GM12873 (cell line): Measurements from ENCODE around the gene GHR.

Experiments
- TF ChIP-seq, protein P1 (sequence below): IDR thresholded peaks from 2 replicates; pipeline ENCODE4 v1.5.1; 2012; ENCODE audit warnings: low read depth, mild to moderate bottlenecking, moderate library complexity, low read length, control low read depth; ENCODE audit not compliant: insufficient read depth; ENCODE audit errors: missing control alignments

The GHR gene

DNA sequence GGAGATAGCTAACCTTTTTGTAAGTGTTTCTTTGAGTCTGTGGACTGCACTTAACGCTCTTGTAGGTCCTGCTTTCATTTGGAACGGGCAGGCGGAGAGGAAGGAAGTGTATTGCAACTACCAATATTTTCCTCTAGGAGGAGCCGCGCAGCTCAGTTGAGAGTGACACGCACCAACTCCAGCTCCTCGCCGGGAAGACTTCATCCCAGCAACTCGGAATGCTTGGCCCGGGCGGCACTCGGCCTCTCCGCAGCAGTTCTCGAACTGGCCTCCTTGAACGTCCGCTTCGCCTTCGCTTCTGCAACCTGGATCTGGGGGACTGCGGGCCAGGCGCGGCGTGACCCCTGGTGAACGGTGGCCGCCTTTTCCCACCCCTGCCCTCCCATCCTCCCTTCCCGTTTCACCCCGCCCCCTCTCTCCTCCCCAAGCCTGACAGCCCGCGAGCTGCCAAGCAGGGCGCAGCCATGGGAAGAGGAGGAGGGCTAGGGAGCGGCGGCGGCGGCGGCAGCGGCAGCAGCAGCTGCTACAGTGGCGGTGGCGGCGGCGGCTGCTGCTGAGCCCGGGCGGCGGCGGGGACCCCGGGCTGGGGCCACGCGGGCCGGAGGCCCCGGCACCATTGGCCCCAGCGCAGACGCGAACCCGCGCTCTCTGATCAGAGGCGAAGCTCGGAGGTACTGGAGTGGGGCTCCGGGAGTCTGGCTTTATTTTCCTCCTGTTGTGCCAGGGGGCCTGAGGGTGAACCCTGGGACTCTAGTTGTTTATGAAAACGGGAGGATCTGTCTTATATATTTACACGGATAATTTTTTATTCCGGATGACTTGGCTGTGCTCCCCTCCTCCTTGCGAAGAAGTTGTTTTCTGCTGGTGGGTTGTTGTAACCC is at the start of gene GHR:
Gene GHR (plus strand): TSS at position 155 of the 881 bp plus-strand sequence. CDS start 142,436 bp downstream, outside the sequence.
- TF ChIP-seq, protein P1, sequence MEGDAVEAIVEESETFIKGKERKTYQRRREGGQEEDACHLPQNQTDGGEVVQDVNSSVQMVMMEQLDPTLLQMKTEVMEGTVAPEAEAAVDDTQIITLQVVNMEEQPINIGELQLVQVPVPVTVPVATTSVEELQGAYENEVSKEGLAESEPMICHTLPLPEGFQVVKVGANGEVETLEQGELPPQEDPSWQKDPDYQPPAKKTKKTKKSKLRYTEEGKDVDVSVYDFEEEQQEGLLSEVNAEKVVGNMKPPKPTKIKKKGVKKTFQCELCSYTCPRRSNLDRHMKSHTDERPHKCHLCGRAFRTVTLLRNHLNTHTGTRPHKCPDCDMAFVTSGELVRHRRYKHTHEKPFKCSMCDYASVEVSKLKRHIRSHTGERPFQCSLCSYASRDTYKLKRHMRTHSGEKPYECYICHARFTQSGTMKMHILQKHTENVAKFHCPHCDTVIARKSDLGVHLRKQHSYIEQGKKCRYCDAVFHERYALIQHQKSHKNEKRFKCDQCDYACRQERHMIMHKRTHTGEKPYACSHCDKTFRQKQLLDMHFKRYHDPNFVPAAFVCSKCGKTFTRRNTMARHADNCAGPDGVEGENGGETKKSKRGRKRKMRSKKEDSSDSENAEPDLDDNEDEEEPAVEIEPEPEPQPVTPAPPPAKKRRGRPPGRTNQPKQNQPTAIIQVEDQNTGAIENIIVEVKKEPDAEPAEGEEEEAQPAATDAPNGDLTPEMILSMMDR = peak; percentile 52

DNA sequence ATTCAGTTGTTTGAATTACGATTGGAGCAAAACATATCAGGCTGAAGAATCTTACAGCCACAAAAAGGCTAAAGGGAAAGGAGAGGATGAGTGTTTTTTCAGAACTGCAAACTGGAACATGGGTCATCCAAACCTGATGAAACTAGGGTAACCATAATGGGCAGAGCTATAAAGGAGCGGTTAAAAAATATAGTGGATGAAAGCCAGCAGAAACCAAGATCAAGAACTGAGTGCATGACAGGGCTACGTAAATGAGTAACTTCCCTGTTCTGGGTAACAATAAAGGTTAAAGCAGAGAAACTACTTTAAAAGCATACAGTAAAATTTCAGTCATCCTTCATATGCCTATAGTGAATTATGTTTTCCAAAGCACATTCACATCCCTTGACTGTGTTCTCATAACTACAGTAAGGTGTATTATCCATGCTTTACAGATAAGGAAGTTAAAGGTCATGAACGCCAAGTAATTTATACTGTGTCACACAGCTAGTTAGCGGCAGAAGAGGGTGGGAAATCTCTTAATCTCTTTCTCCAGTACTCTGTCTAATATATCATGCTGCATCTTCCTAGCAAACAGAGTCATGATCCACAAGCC is 48.5 kb upstream of the GHR start:
- TF ChIP-seq, protein P1 = no peak

DNA sequence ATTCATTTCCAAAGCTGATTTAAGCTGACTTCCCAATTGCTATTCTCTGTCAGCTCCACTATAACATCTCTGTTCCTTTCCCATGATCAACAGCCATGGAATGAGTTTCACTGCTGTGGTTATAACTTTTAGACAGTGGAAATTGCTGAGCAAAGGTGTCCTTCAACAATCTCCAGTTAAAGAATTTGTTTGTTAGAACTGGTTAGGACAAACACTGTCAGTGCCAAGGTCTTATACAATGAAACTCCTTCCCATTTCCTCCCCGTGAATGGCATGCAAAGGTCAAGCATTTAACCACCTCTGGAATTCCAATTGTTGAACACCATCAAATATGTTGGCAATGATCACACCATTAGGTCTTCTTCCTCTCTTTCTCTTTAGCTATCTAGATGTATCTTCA is 45.7 kb upstream of the GHR start:
- TF ChIP-seq, protein P1 = no peak

DNA sequence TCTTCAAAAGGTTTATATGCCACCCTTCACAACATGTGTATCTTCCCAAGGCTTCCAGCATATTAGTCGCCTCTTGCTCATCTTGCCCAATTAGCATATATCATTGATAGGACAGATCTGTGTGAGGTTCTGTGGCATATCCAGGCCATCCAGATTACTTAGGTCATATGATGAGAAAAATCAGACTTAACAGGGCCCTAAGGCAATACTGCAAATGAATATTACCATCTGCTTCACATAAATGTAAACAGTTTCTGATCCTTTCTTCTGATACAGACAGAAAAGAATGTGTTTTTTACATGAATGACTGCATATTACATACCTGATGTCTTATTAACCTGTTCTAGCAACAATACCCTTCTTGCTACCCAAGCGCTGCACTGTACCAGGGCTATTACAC is 41.3 kb upstream of the GHR start:
- TF ChIP-seq, protein P1 = no peak

DNA sequence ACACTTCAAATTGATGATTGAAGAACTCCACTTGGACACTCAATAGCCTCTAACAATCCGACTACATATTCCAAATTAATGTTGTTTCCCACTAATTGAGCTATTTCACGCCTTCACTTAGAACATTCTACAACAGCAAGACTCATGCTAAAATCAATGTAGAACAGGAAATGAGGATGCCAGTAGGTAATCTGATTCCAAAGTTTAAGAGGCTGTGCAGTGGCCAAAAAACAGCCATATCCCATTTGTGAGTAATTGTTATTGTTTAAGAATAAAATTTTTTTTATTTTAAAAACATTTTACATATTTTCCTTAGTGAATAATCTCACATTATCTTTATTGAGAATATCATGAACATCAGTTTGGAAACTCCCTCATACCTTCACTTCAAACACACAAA is 35.7 kb upstream of the GHR start:
- TF ChIP-seq, protein P1 = no peak

DNA sequence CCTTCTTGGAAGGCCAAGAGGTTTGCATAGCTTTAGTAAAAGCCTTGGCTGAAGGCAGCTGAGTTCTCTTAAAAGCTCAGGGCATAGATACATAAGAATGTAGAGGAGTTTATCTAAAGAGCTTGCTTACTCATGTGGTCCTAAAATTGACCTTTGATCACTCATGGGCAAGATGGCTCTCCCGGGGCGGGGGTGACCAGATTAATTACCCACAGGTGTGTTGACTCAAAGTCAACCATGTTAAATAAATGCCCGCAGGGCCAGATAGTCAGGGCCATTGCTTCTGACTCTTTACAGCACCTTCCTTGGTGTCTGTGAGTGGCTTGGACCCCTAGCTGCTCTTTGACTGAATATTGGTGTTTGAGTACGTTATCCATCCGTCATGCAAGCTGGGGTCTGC is 33.1 kb upstream of the GHR start:
- TF ChIP-seq, protein P1 = no peak

DNA sequence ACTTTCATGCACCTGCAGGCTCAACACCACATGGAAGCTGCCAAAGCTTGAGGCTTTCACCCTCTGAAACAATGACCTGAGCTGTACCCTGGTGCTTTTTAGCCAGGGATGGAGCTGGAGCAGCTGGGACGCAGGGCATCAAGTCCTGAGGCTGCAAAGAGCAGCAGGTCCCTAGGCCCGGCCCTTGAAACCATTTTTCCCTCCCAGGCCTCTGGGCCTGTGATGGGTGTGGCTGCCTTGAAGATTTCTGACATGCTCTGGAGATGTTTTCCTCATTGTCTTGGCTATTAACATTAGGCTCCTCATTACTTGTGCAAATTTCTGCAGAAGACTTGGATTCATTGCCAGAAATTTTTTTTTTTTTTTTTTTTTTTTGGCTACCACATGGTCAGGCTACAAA is 30.3 kb upstream of the GHR start:
- TF ChIP-seq, protein P1 = no peak
